A549 (cell line): Measurements from ENCODE around the gene MTHFR. TPM values are rescaled to one million over a fixed set of nuclear protein-coding genes. Genes with fewer than 3 reads are reported as not detected.

Source experiments
- ATAC-seq, 2 experiments: fragments of 200-7000 bp in 1 of 2; fragments of >200 bp in 1 of 2; cut with Nextera tagmentation in 1 of 2; cut with Tn5 transposase in 1 of 2; 3 replicates each; pipeline versions ENCODE4 v1.8.0 to v1.9.1; 2018 to 2020; ENCODE audit warnings: mild to moderate bottlenecking in 1 of 2, moderate library complexity in 1 of 2
- CTCF ChIA-PET: fragments of 300-600 bp; sonication (Branson Sonifier 250); formaldehyde crosslinking; extraction: SDS; loops from one replicate; lab custom pipeline; 2021; ENCODE audit warnings: antibody characterized with exemption, inconsistent platforms; lab: Yijun Ruan, JAX
- POLR2A ChIA-PET: fragments of 350-600 bp; formaldehyde crosslinking; extraction: SDS; loops from one replicate; lab custom pipeline; 2021; ENCODE audit warnings: antibody characterized with exemption, inconsistent platforms; lab: Yijun Ruan, JAX
- DNase-seq, 2 experiments: peaks; one replicate each; pipeline versions ENCODE4 v3.0.0 to v3.0.0-alpha.2; 2011 to 2016; ENCODE audit warnings: low read depth in 1 of 2, low spot score in 1 of 2
- FAIRE-seq: peaks from 2 replicates; lab custom pipeline; 2011; peaks lifted over from hg19 to GRCh38; lab: Jason Lieb, UNC
- H3K27ac ChIP-seq, 2 experiments: fragments of >200 bp; sonication (Bioruptor Twin); formaldehyde crosslinking; 3 replicates each; pipeline ENCODE4 v1.5.1; 2016 to 2017
- H3K4me1 ChIP-seq: fragments of >200 bp; sonication (Bioruptor Twin); formaldehyde crosslinking; 3 replicates; pipeline ENCODE4 v1.6.1; 2016
- H3K4me2 ChIP-seq: fragments of >200 bp; sonication (Bioruptor Twin); formaldehyde crosslinking; 3 replicates; pipeline ENCODE4 v1.6.1; 2016
- H3K4me3 ChIP-seq: fragments of >200 bp; sonication (Bioruptor Twin); formaldehyde crosslinking; 3 replicates; pipeline ENCODE4 v1.5.1; 2016
- H3K9me3 ChIP-seq: fragments of >200 bp; sonication (Bioruptor Twin); formaldehyde crosslinking; 3 replicates; pipeline ENCODE4 v1.6.1; 2016
- BHLHE40 ChIP-seq: IDR thresholded peaks from 2 replicates; pipeline ENCODE4 v1.6.1; 2012; ENCODE audit warnings: low read depth, low read length, inconsistent platforms
- CBX2 ChIP-seq: fragments of 200-600 bp; sonication (generic); IDR thresholded peaks from 2 replicates; pipeline ENCODE4 v1.6.1; 2016; ENCODE audit warnings: low read depth, mild to moderate bottlenecking, borderline replicate concordance
- CBX8 ChIP-seq: fragments of 200-600 bp; sonication (generic); IDR thresholded peaks from 2 replicates; pipeline ENCODE4 v1.6.1; 2016
- CEBPB ChIP-seq, 2 experiments: fragments of >200 bp in 1 of 2; sonication (Bioruptor Twin) in 1 of 2; formaldehyde crosslinking in 1 of 2; IDR thresholded peaks; 2 replicates each; pipeline ENCODE4 v1.6.1; 2012 to 2016
- CHD4 ChIP-seq: fragments of 200-600 bp; sonication (generic); IDR thresholded peaks from 2 replicates; pipeline ENCODE4 v1.6.1; 2016; ENCODE audit warnings: antibody characterized with exemption, mild to moderate bottlenecking, borderline replicate concordance
- EHF ChIP-seq: fragments of 250-450 bp; sonication (Bioruptor Pico); IDR thresholded peaks from 2 replicates; pipeline ENCODE4 v1.5.0; 2020; ENCODE audit warnings: mild to moderate bottlenecking
- EP300 ChIP-seq, 2 experiments: fragments of >200 bp; sonication (Bioruptor Twin); formaldehyde crosslinking; IDR thresholded peaks; 2 replicates in 1 of 2; 3 replicates in 1 of 2; pipeline ENCODE4 v1.6.1; 2016 to 2017
- ESRRA ChIP-seq: fragments of 150-350 bp; IDR thresholded peaks from 2 replicates; pipeline ENCODE4 v1.6.1; 2014; ENCODE audit warnings: mild to moderate bottlenecking, low read length, borderline replicate concordance
- FOSB ChIP-seq: fragments of 250-450 bp; sonication (Bioruptor Pico); IDR thresholded peaks from 2 replicates; pipeline ENCODE4 v1.5.0; 2020; ENCODE audit warnings: mild to moderate bottlenecking, moderate library complexity
- FOSL2 ChIP-seq, 2 experiments: fragments of 450-650 bp in 1 of 2; fragments of >200 bp in 1 of 2; sonication (Bioruptor Twin) in 1 of 2; formaldehyde crosslinking; IDR thresholded peaks; 2 replicates each; pipeline versions ENCODE4 v1.5.0 to v1.6.1; 2016 to 2020; ENCODE audit warnings: mild to moderate bottlenecking in 1 of 2, moderate library complexity in 1 of 2
- FOXS1 ChIP-seq: fragments of 250-450 bp; sonication (Bioruptor Pico); IDR thresholded peaks from 2 replicates; pipeline ENCODE4 v1.5.0; 2020; ENCODE audit warnings: mild to moderate bottlenecking, moderate library complexity
- HEYL ChIP-seq: fragments of 250-450 bp; sonication (Bioruptor Pico); IDR thresholded peaks from 2 replicates; pipeline ENCODE4 v1.8.0; 2021; ENCODE audit warnings: mild to moderate bottlenecking, moderate library complexity
- HOXB13 ChIP-seq: fragments of 250-450 bp; sonication (Bioruptor Pico); IDR thresholded peaks from 2 replicates; pipeline ENCODE4 v1.5.0; 2020; ENCODE audit warnings: low read depth, mild to moderate bottlenecking, moderate library complexity
- HOXB5 ChIP-seq: fragments of 250-450 bp; sonication (Bioruptor Pico); IDR thresholded peaks from 2 replicates; pipeline ENCODE4 v1.5.0; 2020; ENCODE audit warnings: mild to moderate bottlenecking, moderate library complexity
- JUN ChIP-seq, 2 experiments: fragments of >200 bp; sonication (Bioruptor Twin); formaldehyde crosslinking; IDR thresholded peaks; 2 replicates in 1 of 2; 3 replicates in 1 of 2; pipeline ENCODE4 v1.6.1; 2016 to 2017
- KDM1A ChIP-seq: fragments of 200-600 bp; sonication (generic); IDR thresholded peaks from 2 replicates; pipeline ENCODE4 v1.6.1; 2016; ENCODE audit warnings: low read depth, mild to moderate bottlenecking
- MAZ ChIP-seq: fragments of 150-350 bp; IDR thresholded peaks from 2 replicates; pipeline ENCODE4 v1.6.1; 2014; ENCODE audit warnings: antibody characterized with exemption, low read depth, low read length, borderline replicate concordance
- SMC3 ChIP-seq: fragments of >200 bp; sonication (Bioruptor Twin); formaldehyde crosslinking; IDR thresholded peaks from 3 replicates; pipeline ENCODE4 v1.6.1; 2018; ENCODE audit warnings: inconsistent platforms
- TFCP2L1 ChIP-seq: fragments of 250-450 bp; sonication (Bioruptor Pico); IDR thresholded peaks from 2 replicates; pipeline ENCODE4 v1.5.0; 2021; ENCODE audit warnings: mild to moderate bottlenecking
- TP53 ChIP-seq: fragments of 250-450 bp; sonication (Bioruptor Pico); IDR thresholded peaks from 2 replicates; pipeline ENCODE4 v1.5.0; 2021; ENCODE audit warnings: mild to moderate bottlenecking, moderate library complexity
- WGBS: methylation state at CpG from one replicate; pipeline ENCODE4 v1.1.6; 2017; ENCODE audit errors: missing lambda C conversion rate; 5-methylcytosine and 5-hydroxymethylcytosine counted together
- polyA plus RNA-seq, 4 experiments: library from polyadenylated mRNA; depleted of rRNA in 3 of 4; stranded (reverse); fragments of >200 nt; fragmentation: RNase III in 1 of 4; extraction: RNeasy Plus Mini Kit Qiagen cat#74134 plus additional on column Dnase treatment in 1 of 4; gene quantifications; 2 replicates in 3 of 4; 3 replicates in 1 of 4; pipeline ENCODE4 v1.2.3, GENCODE V29; 2011 to 2017
- TF ChIP-seq, protein P1 (sequence below): fragments of 450-650 bp; IDR thresholded peaks from 2 replicates; pipeline ENCODE4 v1.6.1; 2014; ENCODE audit warnings: antibody characterized with exemption
- TF ChIP-seq, protein P2 (sequence below): fragments of >200 bp; sonication (Bioruptor Twin); formaldehyde crosslinking; IDR thresholded peaks from 3 replicates; pipeline ENCODE4 v1.5.1; 2016
- TF ChIP-seq, protein P3 (sequence below): IDR thresholded peaks from 2 replicates; pipeline ENCODE4 v1.6.1; 2012
- TF ChIP-seq, protein P4 (sequence below): IDR thresholded peaks from 2 replicates; pipeline ENCODE4 v1.6.1; 2012
- TF ChIP-seq, protein P5 (sequence below): fragments of >200 bp; sonication (Bioruptor Twin); formaldehyde crosslinking; IDR thresholded peaks from 2 replicates; pipeline ENCODE4 v1.6.1; 2016
- TF ChIP-seq, protein P6 (sequence below): fragments of 250-450 bp; sonication (Bioruptor Pico); IDR thresholded peaks from 2 replicates; pipeline ENCODE4 v1.5.0; 2020; ENCODE audit warnings: low read depth, mild to moderate bottlenecking, moderate library complexity
- TF ChIP-seq, protein P7 (sequence below): fragments of 150-350 bp; IDR thresholded peaks from 2 replicates; pipeline ENCODE4 v1.6.1; 2014; ENCODE audit warnings: low read depth, mild to moderate bottlenecking, low read length

MTHFR gene
- polyA plus RNA-seq, 2 of the 4 experiments (the other 2 are of a cell fraction): 4.5 to 5.2 TPM

DNA sequence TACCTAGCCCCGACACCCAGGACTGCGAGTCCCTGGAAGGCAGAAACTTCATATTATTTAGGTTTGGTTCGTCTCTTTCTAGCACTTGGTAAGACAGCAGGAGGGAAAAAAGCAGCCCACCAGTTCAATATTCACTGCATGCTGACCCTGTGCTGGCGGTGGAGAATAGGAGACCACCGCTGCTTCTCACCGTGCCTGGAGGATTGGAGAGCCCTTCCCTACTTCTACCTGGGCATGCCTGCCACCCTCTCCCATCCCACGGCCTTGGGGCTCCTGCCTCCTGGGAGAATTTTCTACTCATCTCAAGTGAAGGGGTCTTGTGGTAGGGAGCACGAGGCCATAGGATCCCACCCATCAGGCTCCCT, 5.4 kb downstream of the MTHFR start:
- no peaks in the 10 kb centered on the region for H3K9me3 ChIP-seq
- ChIA-PET POLR2A (no interaction called here), CTCF (no interaction called here)
- peaks cover 19% of the 10 kb centered on the region for H3K4me1 ChIP-seq
- H3K4me3 ChIP-seq: no peak overlapping the region
- no peak overlapping the region for H3K27ac ChIP-seq
- 78% methylated on average over 8 of the region's 8 CpGs for WGBS
- DNase-seq (no peak), ATAC-seq (no peak), FAIRE-seq (no peak)
- TF ChIP-seq EHF (CRISPR knock-in tag): no peak
- TF ChIP-seq, protein P1, sequence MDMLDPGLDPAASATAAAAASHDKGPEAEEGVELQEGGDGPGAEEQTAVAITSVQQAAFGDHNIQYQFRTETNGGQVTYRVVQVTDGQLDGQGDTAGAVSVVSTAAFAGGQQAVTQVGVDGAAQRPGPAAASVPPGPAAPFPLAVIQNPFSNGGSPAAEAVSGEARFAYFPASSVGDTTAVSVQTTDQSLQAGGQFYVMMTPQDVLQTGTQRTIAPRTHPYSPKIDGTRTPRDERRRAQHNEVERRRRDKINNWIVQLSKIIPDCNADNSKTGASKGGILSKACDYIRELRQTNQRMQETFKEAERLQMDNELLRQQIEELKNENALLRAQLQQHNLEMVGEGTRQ: no peak
- TF ChIP-seq HOXB5 (CRISPR knock-in tag): no peak
- TF ChIP-seq MAZ: no peak
- TF ChIP-seq HOXB13: no peak
- no peak for TF ChIP-seq CEBPB (IDR thresholded peaks at IDR 0.05)
- no peak for TF ChIP-seq CBX2
- TF ChIP-seq FOSL2 (IDR thresholded peaks at IDR 0.05): no peak
- no peak for TF ChIP-seq FOSL2 (CRISPR knock-in tag; IDR thresholded peaks at IDR 0.05)
- no peak for TF ChIP-seq ESRRA
- no peak for TF ChIP-seq HEYL
- TF ChIP-seq, protein P2, sequence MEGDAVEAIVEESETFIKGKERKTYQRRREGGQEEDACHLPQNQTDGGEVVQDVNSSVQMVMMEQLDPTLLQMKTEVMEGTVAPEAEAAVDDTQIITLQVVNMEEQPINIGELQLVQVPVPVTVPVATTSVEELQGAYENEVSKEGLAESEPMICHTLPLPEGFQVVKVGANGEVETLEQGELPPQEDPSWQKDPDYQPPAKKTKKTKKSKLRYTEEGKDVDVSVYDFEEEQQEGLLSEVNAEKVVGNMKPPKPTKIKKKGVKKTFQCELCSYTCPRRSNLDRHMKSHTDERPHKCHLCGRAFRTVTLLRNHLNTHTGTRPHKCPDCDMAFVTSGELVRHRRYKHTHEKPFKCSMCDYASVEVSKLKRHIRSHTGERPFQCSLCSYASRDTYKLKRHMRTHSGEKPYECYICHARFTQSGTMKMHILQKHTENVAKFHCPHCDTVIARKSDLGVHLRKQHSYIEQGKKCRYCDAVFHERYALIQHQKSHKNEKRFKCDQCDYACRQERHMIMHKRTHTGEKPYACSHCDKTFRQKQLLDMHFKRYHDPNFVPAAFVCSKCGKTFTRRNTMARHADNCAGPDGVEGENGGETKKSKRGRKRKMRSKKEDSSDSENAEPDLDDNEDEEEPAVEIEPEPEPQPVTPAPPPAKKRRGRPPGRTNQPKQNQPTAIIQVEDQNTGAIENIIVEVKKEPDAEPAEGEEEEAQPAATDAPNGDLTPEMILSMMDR: no peak
- TF ChIP-seq, protein P3, sequence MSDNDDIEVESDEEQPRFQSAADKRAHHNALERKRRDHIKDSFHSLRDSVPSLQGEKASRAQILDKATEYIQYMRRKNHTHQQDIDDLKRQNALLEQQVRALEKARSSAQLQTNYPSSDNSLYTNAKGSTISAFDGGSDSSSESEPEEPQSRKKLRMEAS: no peak
- TF ChIP-seq EP300 (IDR thresholded peaks at IDR 0.05): no peak
- no peak for TF ChIP-seq CHD4
- TF ChIP-seq FOSB (CRISPR knock-in tag): no peak
- TF ChIP-seq, protein P4, sequence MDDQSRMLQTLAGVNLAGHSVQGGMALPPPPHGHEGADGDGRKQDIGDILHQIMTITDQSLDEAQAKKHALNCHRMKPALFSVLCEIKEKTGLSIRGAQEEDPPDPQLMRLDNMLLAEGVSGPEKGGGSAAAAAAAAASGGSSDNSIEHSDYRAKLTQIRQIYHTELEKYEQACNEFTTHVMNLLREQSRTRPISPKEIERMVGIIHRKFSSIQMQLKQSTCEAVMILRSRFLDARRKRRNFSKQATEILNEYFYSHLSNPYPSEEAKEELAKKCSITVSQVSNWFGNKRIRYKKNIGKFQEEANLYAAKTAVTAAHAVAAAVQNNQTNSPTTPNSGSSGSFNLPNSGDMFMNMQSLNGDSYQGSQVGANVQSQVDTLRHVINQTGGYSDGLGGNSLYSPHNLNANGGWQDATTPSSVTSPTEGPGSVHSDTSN: no peak
- no peak for TF ChIP-seq CBX8
- TF ChIP-seq SMC3: no peak
- no peak overlapping the region for H3K4me2 ChIP-seq

DNA sequence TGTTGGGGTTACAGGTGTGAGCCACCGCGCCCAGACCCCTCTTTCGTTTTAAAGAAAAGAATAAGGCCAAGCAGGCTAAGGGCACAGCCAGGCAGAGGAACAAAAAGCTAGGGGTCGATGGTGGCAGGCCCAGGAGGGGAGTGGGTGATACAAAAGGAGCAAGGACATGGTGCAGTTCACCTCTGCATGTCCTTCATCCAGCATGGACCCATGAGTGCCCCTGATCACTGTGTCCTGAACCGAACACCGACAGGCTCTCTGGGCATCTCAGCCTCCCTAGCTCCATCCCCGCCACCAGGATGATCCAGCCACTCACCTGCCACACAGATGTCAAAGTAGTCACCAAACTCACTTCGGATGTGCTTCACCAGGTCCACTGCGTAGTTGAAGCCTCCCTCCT, 5.9 kb downstream of the MTHFR start:
- WGBS: 92% methylated on average over 9 of the region's 9 CpGs
- ChIA-PET POLR2A (no interaction called here), CTCF (no interaction called here)
- ATAC-seq (no peak), DNase-seq (no peak), FAIRE-seq (no peak)
- Histone ChIP-seq H3K27ac (no peak overlapping the region), H3K4me2 (no peak overlapping the region), H3K4me1 (peaks cover 17% of the 10 kb centered on the region), H3K9me3 (no peaks in the 10 kb centered on the region), H3K4me3 (no peak overlapping the region)
- TF ChIP-seq EHF (CRISPR knock-in tag) (no peak), HEYL (no peak), BHLHE40 (no peak), ESRRA (no peak), FOSL2 (IDR thresholded peaks at IDR 0.05) (no peak), FOSL2 (CRISPR knock-in tag; IDR thresholded peaks at IDR 0.05) (no peak), TFCP2L1 (CRISPR knock-in tag) (no peak), TP53 (CRISPR knock-in tag) (no peak), KDM1A (no peak), FOXS1 (CRISPR knock-in tag) (no peak), JUN (IDR thresholded peaks at IDR 0.05) (no peak), CBX8 (no peak)
- TF ChIP-seq, protein P5, sequence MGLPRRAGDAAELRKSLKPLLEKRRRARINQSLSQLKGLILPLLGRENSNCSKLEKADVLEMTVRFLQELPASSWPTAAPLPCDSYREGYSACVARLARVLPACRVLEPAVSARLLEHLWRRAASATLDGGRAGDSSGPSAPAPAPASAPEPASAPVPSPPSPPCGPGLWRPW: no peak
- TF ChIP-seq, protein P6, sequence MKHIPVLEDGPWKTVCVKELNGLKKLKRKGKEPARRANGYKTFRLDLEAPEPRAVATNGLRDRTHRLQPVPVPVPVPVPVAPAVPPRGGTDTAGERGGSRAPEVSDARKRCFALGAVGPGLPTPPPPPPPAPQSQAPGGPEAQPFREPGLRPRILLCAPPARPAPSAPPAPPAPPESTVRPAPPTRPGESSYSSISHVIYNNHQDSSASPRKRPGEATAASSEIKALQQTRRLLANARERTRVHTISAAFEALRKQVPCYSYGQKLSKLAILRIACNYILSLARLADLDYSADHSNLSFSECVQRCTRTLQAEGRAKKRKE: no peak
- TF ChIP-seq, protein P4: no peak
- TF ChIP-seq, protein P7, sequence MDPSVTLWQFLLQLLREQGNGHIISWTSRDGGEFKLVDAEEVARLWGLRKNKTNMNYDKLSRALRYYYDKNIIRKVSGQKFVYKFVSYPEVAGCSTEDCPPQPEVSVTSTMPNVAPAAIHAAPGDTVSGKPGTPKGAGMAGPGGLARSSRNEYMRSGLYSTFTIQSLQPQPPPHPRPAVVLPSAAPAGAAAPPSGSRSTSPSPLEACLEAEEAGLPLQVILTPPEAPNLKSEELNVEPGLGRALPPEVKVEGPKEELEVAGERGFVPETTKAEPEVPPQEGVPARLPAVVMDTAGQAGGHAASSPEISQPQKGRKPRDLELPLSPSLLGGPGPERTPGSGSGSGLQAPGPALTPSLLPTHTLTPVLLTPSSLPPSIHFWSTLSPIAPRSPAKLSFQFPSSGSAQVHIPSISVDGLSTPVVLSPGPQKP: no peak
- TF ChIP-seq, protein P2: no peak
- TF ChIP-seq, protein P3: no peak
